K562 (cell line): Measurements from ENCODE around the gene DDAH2. TPM values are rescaled to one million over a fixed set of nuclear protein-coding genes. Genes with fewer than 3 reads are reported as not detected.

Experiments used
- CSDE1 ChIP-seq, 2 experiments: fragments of 450-650 bp; IDR thresholded peaks; 2 replicates each; pipeline ENCODE4 v1.6.1; 2016; ENCODE audit warnings: mild to moderate bottlenecking in 1 of 2
- CXXC5 ChIP-seq: fragments of 250-450 bp; sonication (Bioruptor Pico); IDR thresholded peaks from 2 replicates; pipeline ENCODE4 v1.8.0; 2022; ENCODE audit warnings: inconsistent platforms, mild to moderate bottlenecking, moderate library complexity
- EHMT2 ChIP-seq: fragments of 450-650 bp; IDR thresholded peaks from 2 replicates; pipeline ENCODE4 v1.6.1; 2018; ENCODE audit warnings: antibody characterized with exemption
- FOXK2 ChIP-seq, 2 experiments: fragments of 450-650 bp; IDR thresholded peaks in 1 of 2; conservative IDR thresholded peaks in 1 of 2; 2 replicates each; pipeline ENCODE4 v1.6.1; 2016; ENCODE audit warnings: low read depth in 2 of 2, mild to moderate bottlenecking in 1 of 2
- HDAC8 ChIP-seq: fragments of 450-650 bp; IDR thresholded peaks from 2 replicates; pipeline ENCODE4 v1.6.1; 2016; ENCODE audit warnings: mild to moderate bottlenecking, missing genetic modification characterization, moderate library complexity, missing compliant biosample characterization
- HDGF ChIP-seq: fragments of 450-650 bp; IDR thresholded peaks from 2 replicates; pipeline ENCODE4 v1.6.1; 2016
- HMG20B ChIP-seq: fragments of 250-450 bp; sonication (Bioruptor Pico); IDR thresholded peaks from 2 replicates; pipeline ENCODE4 v1.5.0; 2021; ENCODE audit warnings: mild to moderate bottlenecking
- KAT7 ChIP-seq: sonication (generic); formaldehyde crosslinking; IDR thresholded peaks from 2 replicates; pipeline ENCODE4 v1.8.0; 2022; ENCODE audit warnings: missing genetic modification reagents, mild to moderate bottlenecking, borderline replicate concordance
- NR3C1 ChIP-seq: sonication (generic); formaldehyde crosslinking; IDR thresholded peaks from 2 replicates; pipeline ENCODE4 v1.8.1; 2022; ENCODE audit warnings: missing genetic modification reagents
- PHF21A ChIP-seq: fragments of 450-650 bp; IDR thresholded peaks from 2 replicates; pipeline ENCODE4 v1.6.1; 2017; ENCODE audit warnings: low read depth, borderline replicate concordance
- RAD21 ChIP-seq, 2 experiments: fragments of 250-450 bp in 1 of 2; fragments of 450-650 bp in 1 of 2; sonication (Bioruptor Pico) in 1 of 2; formaldehyde crosslinking in 1 of 2; IDR thresholded peaks in 1 of 2; conservative IDR thresholded peaks in 1 of 2; 2 replicates each; pipeline versions ENCODE4 v1.4.0 to v1.8.0; 2020 to 2022; ENCODE audit warnings: mild to moderate bottlenecking in 2 of 2, moderate library complexity in 1 of 2
- RBM15 ChIP-seq: fragments of 200-400 bp; formaldehyde crosslinking; IDR thresholded peaks from 2 replicates; pipeline ENCODE4 v1.6.1; 2018; ENCODE audit warnings: mild to moderate bottlenecking, low read length, moderate library complexity; ENCODE audit not compliant: insufficient read depth
- SOX6 ChIP-seq: fragments of 450-650 bp; IDR thresholded peaks from 2 replicates; pipeline ENCODE4 v1.6.1; 2014; ENCODE audit warnings: mild to moderate bottlenecking
- SP2 ChIP-seq: IDR thresholded peaks from 2 replicates; pipeline ENCODE4 v1.6.1; 2011; ENCODE audit warnings: mild to moderate bottlenecking, low read depth, low read length, moderate library complexity; ENCODE audit not compliant: poor library complexity, severe bottlenecking; ENCODE audit errors: extremely low read depth
- SREBF1 ChIP-seq: fragments of 150-350 bp; IDR thresholded peaks from 2 replicates; pipeline ENCODE4 v1.6.1; 2014; ENCODE audit warnings: antibody characterized with exemption, low read depth, low read length, borderline replicate concordance
- ZBTB1 ChIP-seq: sonication (generic); formaldehyde crosslinking; IDR thresholded peaks from 2 replicates; pipeline ENCODE4 v1.8.1; 2023; ENCODE audit warnings: missing genetic modification reagents, low read depth, mild to moderate bottlenecking, borderline replicate concordance
- ZKSCAN1 ChIP-seq: fragments of 150-350 bp; IDR thresholded peaks from 2 replicates; pipeline ENCODE4 v1.6.1; 2016; ENCODE audit warnings: low read depth, low read length
- ZNF778 ChIP-seq: fragments of 450-650 bp; formaldehyde crosslinking; IDR thresholded peaks from 2 replicates; pipeline ENCODE4 v1.4.0; 2020; ENCODE audit warnings: mild to moderate bottlenecking, moderate library complexity
- polyA plus RNA-seq, 8 experiments: library from polyadenylated mRNA; depleted of rRNA in 4 of 8; stranded (reverse) in 5 of 8; unstranded in 3 of 8; fragments of >200 nt; fragmentation: Nextera tagmentation in 2 of 8; fragmentation: Illumina TruSeq in 1 of 8; extraction: Ambion mirVana in 2 of 8; extraction: Trizol in 1 of 8; gene quantifications; 2 replicates each; pipeline versions ENCODE4 v1.2.1 to v1.2.3, GENCODE V29; 2011 to 2014; ENCODE audit warnings: inconsistent platforms in 1 of 8, missing spikeins in 1 of 8
- total RNA-seq, 7 experiments: library from RNA; depleted of rRNA in 6 of 7; stranded (reverse); fragments of >200 nt in 6 of 7; fragmentation: Illumina TruSeq in 2 of 7; extraction: Trizol in 2 of 7; gene quantifications; 2 replicates each; pipeline versions ENCODE4 v1.2.1 to v1.2.3, GENCODE V29; 2011 to 2021; ENCODE audit warnings: low replicate concordance in 1 of 7
- TF ChIP-seq, protein P1 (sequence below): sonication (generic); formaldehyde crosslinking; IDR thresholded peaks from 2 replicates; pipeline ENCODE4 v1.8.0; 2022; ENCODE audit warnings: mild to moderate bottlenecking, missing genetic modification reagents
- TF ChIP-seq, protein P2 (sequence below): sonication (generic); formaldehyde crosslinking; IDR thresholded peaks from 2 replicates; pipeline ENCODE4 v1.8.0; 2022; ENCODE audit warnings: missing genetic modification reagents, mild to moderate bottlenecking, borderline replicate concordance
- TF ChIP-seq, protein P3 (sequence below): sonication (generic); formaldehyde crosslinking; IDR thresholded peaks from 2 replicates; pipeline ENCODE4 v1.8.1; 2023; ENCODE audit warnings: mild to moderate bottlenecking, missing genetic modification reagents
- TF ChIP-seq, protein P4 (sequence below): fragments of 450-650 bp; IDR thresholded peaks from 2 replicates; pipeline ENCODE4 v1.7.1; 2018; ENCODE audit warnings: mild to moderate bottlenecking, low read depth; ENCODE audit not compliant: partially characterized antibody

DDAH2 gene
- total and polyA plus RNA-seq, 9 of the 15 experiments (the other 6 are each of a cell fraction or from before 2014, with no cell fraction given), result 1.8 to 45.4 (median 21.4) TPM

DNA sequence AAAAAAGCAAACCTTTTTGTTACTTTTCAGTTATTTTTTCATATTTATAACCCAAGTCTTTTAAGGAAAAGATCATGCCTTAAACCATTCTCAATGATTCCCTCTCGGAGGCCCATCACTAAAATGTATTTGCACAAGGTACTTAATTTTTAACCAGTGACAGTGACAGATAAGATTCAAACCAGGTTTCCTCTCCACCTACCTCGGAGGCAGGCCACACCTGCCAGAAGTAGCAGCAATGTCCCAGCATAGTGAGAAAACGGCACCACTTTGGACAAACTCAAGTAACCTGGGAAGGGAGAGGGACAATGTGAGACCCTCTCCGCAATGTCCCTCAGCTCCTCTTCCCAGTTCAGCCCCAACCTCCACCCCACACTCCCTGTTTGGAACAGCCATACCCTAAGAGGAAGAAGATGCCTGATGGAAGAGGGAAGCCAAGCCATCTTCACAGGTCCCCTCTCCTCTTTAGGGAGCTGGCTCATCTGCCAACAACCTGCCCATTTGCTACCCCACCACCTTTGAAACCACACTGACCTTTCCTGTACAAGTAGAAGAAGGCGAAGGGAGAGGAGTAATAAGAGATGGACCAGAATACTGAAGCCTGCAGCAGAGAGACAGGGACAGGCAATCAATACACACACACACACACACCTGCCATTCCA is 28.2 kb downstream of the DDAH2 start (continued):
- no peak for TF ChIP-seq FOXK2 (conservative IDR thresholded peaks at IDR 0.05 in 1 of 2, IDR thresholded peaks at IDR 0.05 in 1 of 2; ENCODE audit: low read depth in 2 of 2)
- no peak for TF ChIP-seq HDAC8
- TF ChIP-seq PHF21A, result no peak
- TF ChIP-seq, protein P1, sequence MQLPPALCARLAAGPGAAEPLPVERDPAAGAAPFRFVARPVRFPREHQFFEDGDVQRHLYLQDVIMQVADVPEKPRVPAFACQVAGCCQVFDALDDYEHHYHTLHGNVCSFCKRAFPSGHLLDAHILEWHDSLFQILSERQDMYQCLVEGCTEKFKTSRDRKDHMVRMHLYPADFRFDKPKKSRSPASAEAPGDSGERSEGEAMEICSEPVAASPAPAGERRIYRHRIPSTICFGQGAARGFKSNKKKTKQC, result no peak
- TF ChIP-seq EHMT2, result no peak
- no peak for TF ChIP-seq HMG20B (CRISPR knock-in tag)
- peak; percentile 93 for TF ChIP-seq HDGF
- no peak for TF ChIP-seq NR3C1 (CRISPR knock-in tag)
- TF ChIP-seq, protein P2, sequence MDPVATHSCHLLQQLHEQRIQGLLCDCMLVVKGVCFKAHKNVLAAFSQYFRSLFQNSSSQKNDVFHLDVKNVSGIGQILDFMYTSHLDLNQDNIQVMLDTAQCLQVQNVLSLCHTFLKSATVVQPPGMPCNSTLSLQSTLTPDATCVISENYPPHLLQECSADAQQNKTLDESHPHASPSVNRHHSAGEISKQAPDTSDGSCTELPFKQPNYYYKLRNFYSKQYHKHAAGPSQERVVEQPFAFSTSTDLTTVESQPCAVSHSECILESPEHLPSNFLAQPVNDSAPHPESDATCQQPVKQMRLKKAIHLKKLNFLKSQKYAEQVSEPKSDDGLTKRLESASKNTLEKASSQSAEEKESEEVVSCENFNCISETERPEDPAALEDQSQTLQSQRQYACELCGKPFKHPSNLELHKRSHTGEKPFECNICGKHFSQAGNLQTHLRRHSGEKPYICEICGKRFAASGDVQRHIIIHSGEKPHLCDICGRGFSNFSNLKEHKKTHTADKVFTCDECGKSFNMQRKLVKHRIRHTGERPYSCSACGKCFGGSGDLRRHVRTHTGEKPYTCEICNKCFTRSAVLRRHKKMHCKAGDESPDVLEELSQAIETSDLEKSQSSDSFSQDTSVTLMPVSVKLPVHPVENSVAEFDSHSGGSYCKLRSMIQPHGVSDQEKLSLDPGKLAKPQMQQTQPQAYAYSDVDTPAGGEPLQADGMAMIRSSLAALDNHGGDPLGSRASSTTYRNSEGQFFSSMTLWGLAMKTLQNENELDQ (CRISPR knock-in tag), result 0 out of 2 replicates have a peak, but pooled peaks have one; percentile 26
- TF ChIP-seq, protein P3, sequence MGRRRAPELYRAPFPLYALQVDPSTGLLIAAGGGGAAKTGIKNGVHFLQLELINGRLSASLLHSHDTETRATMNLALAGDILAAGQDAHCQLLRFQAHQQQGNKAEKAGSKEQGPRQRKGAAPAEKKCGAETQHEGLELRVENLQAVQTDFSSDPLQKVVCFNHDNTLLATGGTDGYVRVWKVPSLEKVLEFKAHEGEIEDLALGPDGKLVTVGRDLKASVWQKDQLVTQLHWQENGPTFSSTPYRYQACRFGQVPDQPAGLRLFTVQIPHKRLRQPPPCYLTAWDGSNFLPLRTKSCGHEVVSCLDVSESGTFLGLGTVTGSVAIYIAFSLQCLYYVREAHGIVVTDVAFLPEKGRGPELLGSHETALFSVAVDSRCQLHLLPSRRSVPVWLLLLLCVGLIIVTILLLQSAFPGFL (CRISPR knock-in tag), result peak; percentile 42; the same call in 1 of the 2 replicates
- TF ChIP-seq, protein P4, sequence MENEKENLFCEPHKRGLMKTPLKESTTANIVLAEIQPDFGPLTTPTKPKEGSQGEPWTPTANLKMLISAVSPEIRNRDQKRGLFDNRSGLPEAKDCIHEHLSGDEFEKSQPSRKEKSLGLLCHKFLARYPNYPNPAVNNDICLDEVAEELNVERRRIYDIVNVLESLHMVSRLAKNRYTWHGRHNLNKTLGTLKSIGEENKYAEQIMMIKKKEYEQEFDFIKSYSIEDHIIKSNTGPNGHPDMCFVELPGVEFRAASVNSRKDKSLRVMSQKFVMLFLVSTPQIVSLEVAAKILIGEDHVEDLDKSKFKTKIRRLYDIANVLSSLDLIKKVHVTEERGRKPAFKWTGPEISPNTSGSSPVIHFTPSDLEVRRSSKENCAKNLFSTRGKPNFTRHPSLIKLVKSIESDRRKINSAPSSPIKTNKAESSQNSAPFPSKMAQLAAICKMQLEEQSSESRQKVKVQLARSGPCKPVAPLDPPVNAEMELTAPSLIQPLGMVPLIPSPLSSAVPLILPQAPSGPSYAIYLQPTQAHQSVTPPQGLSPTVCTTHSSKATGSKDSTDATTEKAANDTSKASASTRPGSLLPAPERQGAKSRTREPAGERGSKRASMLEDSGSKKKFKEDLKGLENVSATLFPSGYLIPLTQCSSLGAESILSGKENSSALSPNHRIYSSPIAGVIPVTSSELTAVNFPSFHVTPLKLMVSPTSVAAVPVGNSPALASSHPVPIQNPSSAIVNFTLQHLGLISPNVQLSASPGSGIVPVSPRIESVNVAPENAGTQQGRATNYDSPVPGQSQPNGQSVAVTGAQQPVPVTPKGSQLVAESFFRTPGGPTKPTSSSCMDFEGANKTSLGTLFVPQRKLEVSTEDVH, result no peak
- peak; percentile 13 for TF ChIP-seq SP2
- peak in 1 of 2 experiments; percentile 37; a peak in 1 of 4 replicates for TF ChIP-seq CSDE1 (IDR thresholded peaks at IDR 0.05)
- TF ChIP-seq ZBTB1 (CRISPR knock-in tag), result 0 out of 2 replicates have a peak, but pooled peaks have one; percentile 46
- TF ChIP-seq KAT7, result no peak
- TF ChIP-seq SOX6, result no peak
- no peak for TF ChIP-seq RAD21 (CRISPR knock-in tag; conservative IDR thresholded peaks at IDR 0.05 in 1 of 2, IDR thresholded peaks at IDR 0.05 in 1 of 2)
- TF ChIP-seq CXXC5 (CRISPR knock-in tag), result no peak
- TF ChIP-seq ZNF778 (CRISPR knock-in tag), result no peak
- TF ChIP-seq SREBF1, result 0 out of 2 replicates have a peak, but pooled peaks have one; percentile 23
- TF ChIP-seq ZKSCAN1, result no peak
- no peak for TF ChIP-seq RBM15
